K562 (cell line): ENCODE results near the gene IQCC. TPM values are rescaled to one million over a fixed set of nuclear protein-coding genes. Genes with fewer than 3 reads are reported as not detected.
A peak's percentile ranks its signal among the peaks of the same experiment; 100 is the strongest.

Experiments used
- ATAC-seq: fragments of 200-7000 bp; cut with Tn5 transposase; 3 replicates; pipeline ENCODE4 v1.9.1; 2020; ENCODE audit warnings: moderate library complexity
- BruUV-seq: library from RNA; stranded (reverse); fragments of 400-500 nt; replicated peaks from 2 replicates; lab custom pipeline; 2021; lab: Mats Ljungman, UMichigan
- CTCF ChIA-PET: fragments of 300-600 bp; formaldehyde crosslinking; extraction: SDS; loops from one replicate; lab custom pipeline; 2021; ENCODE audit warnings: low intra/inter-chr PET ratio; lab: Yijun Ruan, JAX
- POLR2A ChIA-PET: fragments of 300-600, 350-650 bp; sonication (Branson Sonifier 250); formaldehyde crosslinking; extraction: SDS; loops from one replicate; lab custom pipeline; 2021; ENCODE audit warnings: antibody characterized with exemption, inconsistent platforms; lab: Yijun Ruan, JAX
- DNase-seq, 4 experiments: peaks; one replicate each; pipeline versions ENCODE4 v3.0.0 to v3.0.0-alpha.2; 2011 to 2018; ENCODE audit warnings: low spot score in 3 of 4, mixed read lengths in 3 of 4; ENCODE audit errors: extremely low read depth in 1 of 4
- FAIRE-seq: peaks from 2 replicates; lab custom pipeline; 2011; peaks lifted over from hg19 to GRCh38; lab: Jason Lieb, UNC
- H2AFZ ChIP-seq: 2 replicates; pipeline ENCODE4 v1.6.0; 2011; ENCODE audit warnings: low read depth, low read length, control low read depth, inconsistent platforms
- H3K27ac ChIP-seq: fragments of 200-600 bp; 3 replicates; pipeline ENCODE4 v1.8.0; 2011; ENCODE audit warnings: low read depth, mild to moderate bottlenecking, control low read depth, inconsistent platforms, low read length, moderate library complexity, mixed read lengths; ENCODE audit errors: extremely low read depth
- H3K27me3 ChIP-seq, 2 experiments: fragments of 300-600 bp in 1 of 2; 2 replicates in 1 of 2; 3 replicates in 1 of 2; pipeline versions ENCODE4 v1.6.0 to v1.8.0; 2011; ENCODE audit warnings: inconsistent platforms in 2 of 2, low read length in 2 of 2, mild to moderate bottlenecking in 1 of 2, mixed read lengths in 1 of 2, moderate library complexity in 1 of 2; ENCODE audit not compliant: control insufficient read depth in 2 of 2, insufficient read depth in 2 of 2
- H3K36me3 ChIP-seq: fragments of 300-600 bp; 3 replicates; pipeline ENCODE4 v1.8.0; 2011; ENCODE audit warnings: mild to moderate bottlenecking, low read length, inconsistent platforms; ENCODE audit not compliant: control insufficient read depth, insufficient read depth
- H3K4me1 ChIP-seq, 2 experiments: fragments of 200-600 bp in 1 of 2; replicated peaks in 1 of 2; 2 replicates in 1 of 2; 3 replicates in 1 of 2; pipeline versions ENCODE4 v1.5.1 to v1.8.0; 2011; ENCODE audit warnings: inconsistent platforms in 2 of 2, low read length in 2 of 2, mild to moderate bottlenecking in 1 of 2, mixed read lengths in 1 of 2, moderate library complexity in 1 of 2; ENCODE audit not compliant: control insufficient read depth in 2 of 2, insufficient read depth in 2 of 2
- H3K4me2 ChIP-seq: 2 replicates; pipeline ENCODE4 v1.6.1; 2011; ENCODE audit warnings: low read length, control low read depth, inconsistent platforms, mixed read lengths; ENCODE audit not compliant: insufficient read depth
- H3K4me3 ChIP-seq: fragments of 200-600 bp; sonication (generic), shearing (Covaris generic); 2 replicates; pipeline ENCODE4 v1.5.1; 2016; ENCODE audit warnings: control low read depth, inconsistent platforms
- H3K79me2 ChIP-seq: fragments of 200-600 bp; 3 replicates; pipeline ENCODE4 v1.8.0; 2011; ENCODE audit warnings: low read length, inconsistent platforms; ENCODE audit not compliant: control insufficient read depth, insufficient read depth
- H3K9ac ChIP-seq, 2 experiments: 2 replicates each; pipeline versions ENCODE4 v1.6.0 to v1.6.1; 2011; ENCODE audit warnings: low read depth in 2 of 2, low read length in 2 of 2, control low read depth in 1 of 2, inconsistent platforms in 1 of 2, mild to moderate bottlenecking in 1 of 2, mixed read lengths in 1 of 2; ENCODE audit not compliant: insufficient read depth in 1 of 2
- H3K9me1 ChIP-seq: one replicate; pipeline ENCODE4 v1.6.0; 2011; ENCODE audit warnings: inconsistent platforms, mild to moderate bottlenecking, low read length, moderate library complexity; ENCODE audit not compliant: control insufficient read depth, insufficient read depth
- H3K9me3 ChIP-seq: replicated peaks from 2 replicates; pipeline ENCODE4 v1.5.1; 2011; ENCODE audit warnings: low read depth, low read length, inconsistent platforms; ENCODE audit not compliant: control insufficient read depth, insufficient read depth
- H4K20me1 ChIP-seq: replicated peaks from 2 replicates; pipeline ENCODE4 v1.6.1; 2011; ENCODE audit warnings: low read length, inconsistent platforms, mixed read lengths; ENCODE audit not compliant: control insufficient read depth, insufficient read depth
- BRD4 ChIP-seq: fragments of 200-600 bp; sonication (generic); IDR thresholded peaks from 2 replicates; pipeline ENCODE4 v1.6.1; 2017; ENCODE audit warnings: inconsistent platforms
- CEBPG ChIP-seq, 3 experiments: fragments of 200-800 bp in 1 of 3; sonication (Bioruptor generic) in 1 of 3; sonication (generic) in 1 of 3; formaldehyde crosslinking in 1 of 3; IDR thresholded peaks in 2 of 3; conservative IDR thresholded peaks in 1 of 3; 2 replicates each; pipeline versions ENCODE4 v1.6.1 to v1.8.0; 2016 to 2022; ENCODE audit warnings: missing compliant biosample characterization in 2 of 3, missing genetic modification characterization in 2 of 3, mild to moderate bottlenecking in 1 of 3, missing genetic modification reagents in 1 of 3
- DMBX1 ChIP-seq: fragments of 250-450 bp; sonication (Bioruptor Pico); IDR thresholded peaks from 2 replicates; pipeline ENCODE4 v1.8.0; 2022; ENCODE audit warnings: inconsistent platforms, mild to moderate bottlenecking, moderate library complexity, borderline replicate concordance
- ELF4 ChIP-seq: fragments of 450-650 bp; formaldehyde crosslinking; IDR thresholded peaks from 2 replicates; pipeline ENCODE4 v1.4.0; 2022; ENCODE audit warnings: missing genetic modification characterization
- GATAD2A ChIP-seq: fragments of 450-650 bp; IDR thresholded peaks from 2 replicates; pipeline ENCODE4 v1.6.1; 2017
- HDAC2 ChIP-seq: fragments of 450-650 bp; IDR thresholded peaks from 2 replicates; pipeline ENCODE4 v1.6.1; 2016; ENCODE audit warnings: mild to moderate bottlenecking
- HNRNPH1 ChIP-seq: fragments of 200-400 bp; formaldehyde crosslinking; optimal IDR thresholded peaks from 2 replicates; pipeline ENCODE3; 2017; ENCODE audit warnings: low read depth, mild to moderate bottlenecking, low read length, moderate library complexity
- JUNB ChIP-seq: fragments of 450-650 bp; formaldehyde crosslinking; conservative IDR thresholded peaks from 2 replicates; pipeline ENCODE4 v1.4.0; 2020; ENCODE audit warnings: mild to moderate bottlenecking
- MBD1 ChIP-seq: fragments of 250-450 bp; sonication (Bioruptor Pico); IDR thresholded peaks from 2 replicates; pipeline ENCODE4 v1.8.0; 2022; ENCODE audit warnings: inconsistent platforms
- NCOA2 ChIP-seq, 2 experiments: fragments of 450-650 bp; IDR thresholded peaks; 2 replicates each; pipeline ENCODE4 v1.6.1; 2018; ENCODE audit warnings: mild to moderate bottlenecking in 2 of 2, moderate library complexity in 1 of 2; ENCODE audit not compliant: partially characterized antibody in 2 of 2
- NFRKB ChIP-seq: fragments of 450-650 bp; IDR thresholded peaks from 2 replicates; pipeline ENCODE4 v1.6.1; 2016; ENCODE audit warnings: low read depth
- NR2F6 ChIP-seq: fragments of 450-650 bp; formaldehyde crosslinking; IDR thresholded peaks from 2 replicates; pipeline ENCODE4 v1.4.0; 2020; ENCODE audit warnings: mild to moderate bottlenecking
- PHB ChIP-seq: fragments of 250-450 bp; sonication (Bioruptor Pico); IDR thresholded peaks from 2 replicates; pipeline ENCODE4 v1.5.0; 2021
- PRMT5 ChIP-seq: sonication (generic); formaldehyde crosslinking; IDR thresholded peaks from 2 replicates; pipeline ENCODE4 v1.5.0; 2020; ENCODE audit warnings: missing genetic modification reagents
- SETDB1 ChIP-seq: IDR thresholded peaks from one replicate; pipeline ENCODE4 v1.6.1; 2012; ENCODE audit warnings: low read length, control low read depth, inconsistent platforms
- THAP12 ChIP-seq: fragments of 250-450 bp; sonication (Bioruptor Pico); IDR thresholded peaks from 2 replicates; pipeline ENCODE4 v1.9.0; 2021; ENCODE audit warnings: mild to moderate bottlenecking, inconsistent platforms
- XRCC5 ChIP-seq: fragments of 200-400 bp; formaldehyde crosslinking; IDR thresholded peaks from 2 replicates; pipeline ENCODE4 v1.6.1; 2017; ENCODE audit warnings: low read depth, mild to moderate bottlenecking, low read length
- ZBTB17 ChIP-seq: fragments of 450-650 bp; formaldehyde crosslinking; IDR thresholded peaks from 2 replicates; pipeline ENCODE4 v1.4.0; 2020; ENCODE audit warnings: mild to moderate bottlenecking
- ZEB2 ChIP-seq: fragments of 450-650 bp; IDR thresholded peaks from 2 replicates; pipeline ENCODE4 v1.6.1; 2016
- WGBS: fragments of 100-300 bp; shearing (Covaris generic); methylation state at CpG from one replicate; pipeline ENCODE4 v1.1.6; 2016; ENCODE audit warnings: low coverage, mixed read lengths; ENCODE audit not compliant: insufficient coverage; ENCODE audit errors: missing lambda C conversion rate; 5-methylcytosine and 5-hydroxymethylcytosine counted together
- in situ Hi-C: fragments of 300-500 bp; cut with MboI; formaldehyde crosslinking; loops from 4 replicates; pipeline ENCODE4 v1.15.0; 2018; ENCODE audit warnings: inconsistent platforms, mixed read lengths
- intact Hi-C: fragments of 100-400 bp; cut with micrococcal nuclease; formaldehyde crosslinking; loops from 2 replicates; pipeline ENCODE4 v1.14.2; 2022
- polyA plus RNA-seq, 8 experiments: library from polyadenylated mRNA; depleted of rRNA in 4 of 8; stranded (reverse) in 5 of 8; unstranded in 3 of 8; fragments of >200 nt; fragmentation: Nextera tagmentation in 2 of 8; fragmentation: Illumina TruSeq in 1 of 8; extraction: Ambion mirVana in 2 of 8; extraction: Trizol in 1 of 8; gene quantifications; 2 replicates each; pipeline versions ENCODE4 v1.2.1 to v1.2.3, GENCODE V29; 2011 to 2014; ENCODE audit warnings: inconsistent platforms in 1 of 8, missing spikeins in 1 of 8
- total RNA-seq, 7 experiments: library from RNA; depleted of rRNA in 6 of 7; stranded (reverse); fragments of >200 nt in 6 of 7; fragmentation: Illumina TruSeq in 2 of 7; extraction: Trizol in 2 of 7; gene quantifications; 2 replicates each; pipeline versions ENCODE4 v1.2.1 to v1.2.3, GENCODE V29; 2011 to 2021; ENCODE audit warnings: low replicate concordance in 1 of 7
- TF ChIP-seq, protein P1 (sequence below): fragments of 450-650 bp; formaldehyde crosslinking; IDR thresholded peaks from 2 replicates; pipeline ENCODE4 v1.4.0; 2020; ENCODE audit warnings: mild to moderate bottlenecking, moderate library complexity

Gene IQCC
- total and polyA plus RNA-seq, 9 of the 15 experiments (the other 6 are each of a cell fraction or from before 2014, with no cell fraction given): 8.1 to 16.5 (median 10.7) TPM

DNA sequence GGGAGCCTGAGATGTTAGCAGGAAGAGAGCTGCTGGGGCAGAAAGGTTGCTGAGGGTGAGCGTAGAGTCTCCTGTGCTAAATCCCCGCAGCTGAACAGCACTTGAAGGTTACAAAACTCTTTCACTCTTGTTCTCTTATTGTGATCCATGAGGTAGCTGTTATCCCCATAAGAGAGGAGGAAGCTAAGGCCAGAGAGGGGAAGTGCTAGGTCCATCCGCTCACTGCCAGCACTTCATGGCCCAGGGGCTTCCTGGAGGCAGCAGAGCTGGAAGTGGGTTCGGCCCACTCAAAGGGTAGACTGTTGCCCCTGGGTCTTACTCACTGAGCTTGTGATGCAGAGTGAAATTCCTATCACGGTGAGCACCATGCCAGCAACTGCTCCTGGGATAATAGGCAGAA, 11.1 kb downstream of the IQCC start:
- peaks cover 11% of the 10 kb centered on the region; the same call in 2 of the 3 replicates for H3K79me2 ChIP-seq
- WGBS: 70% methylated on average over 5 of the region's 5 CpGs
- no peak overlapping the region for H2AFZ ChIP-seq
- H3K27ac ChIP-seq: no peak overlapping the region
- no peak for ATAC-seq
- no peaks in the 10 kb centered on the region for H3K9me1 ChIP-seq
- no peaks in the 10 kb centered on the region for H3K9me3 ChIP-seq
- no peak overlapping the region for H3K4me2 ChIP-seq
- BruUV-seq: no TSS peak
- no peaks in the 10 kb centered on the region for H4K20me1 ChIP-seq
- FAIRE-seq: no peak
- no peak for DNase-seq
- H3K4me3 ChIP-seq: no peak overlapping the region
- intact Hi-C loops: no loop called here
- ChIA-PET POLR2A (interaction anchor here (0.5 to 2.6 kb wide), 12 partner anchors 8 to 178 kb away, joined by 3 to 17 read pairs (median 4); partner anchors contain the start of genes BSDC1, IQCC and MARCKSL1), CTCF (interaction anchor here (1.2 to 2.5 kb wide), 2 partner anchors 32 to 197 kb away, joined by 8 to 12 read pairs; no protein-coding TSS in a partner anchor)
- TF ChIP-seq NCOA2 (IDR thresholded peaks at IDR 0.05; ENCODE audit: partially characterized antibody in 2 of 2) (no peak), HNRNPH1 (no peak), GATAD2A (no peak), HDAC2 (no peak), SETDB1 (no peak), MBD1 (no peak), CEBPG (CRISPR knock-in tag; IDR thresholded peaks at IDR 0.05) (no peak), CEBPG (tag; conservative IDR thresholded peaks at IDR 0.05 in 1 of 2, IDR thresholded peaks at IDR 0.05 in 1 of 2) (no peak), NFRKB (no peak), JUNB (CRISPR knock-in tag) (no peak), ZEB2 (no peak), XRCC5 (no peak), PHB (no peak), PRMT5 (CRISPR knock-in tag) (no peak), NR2F6 (no peak), THAP12 (CRISPR knock-in tag) (no peak), BRD4 (no peak), ELF4 (CRISPR knock-in tag) (no peak), ZBTB17 (CRISPR knock-in tag) (no peak), DMBX1 (no peak)
- TF ChIP-seq, protein P1, sequence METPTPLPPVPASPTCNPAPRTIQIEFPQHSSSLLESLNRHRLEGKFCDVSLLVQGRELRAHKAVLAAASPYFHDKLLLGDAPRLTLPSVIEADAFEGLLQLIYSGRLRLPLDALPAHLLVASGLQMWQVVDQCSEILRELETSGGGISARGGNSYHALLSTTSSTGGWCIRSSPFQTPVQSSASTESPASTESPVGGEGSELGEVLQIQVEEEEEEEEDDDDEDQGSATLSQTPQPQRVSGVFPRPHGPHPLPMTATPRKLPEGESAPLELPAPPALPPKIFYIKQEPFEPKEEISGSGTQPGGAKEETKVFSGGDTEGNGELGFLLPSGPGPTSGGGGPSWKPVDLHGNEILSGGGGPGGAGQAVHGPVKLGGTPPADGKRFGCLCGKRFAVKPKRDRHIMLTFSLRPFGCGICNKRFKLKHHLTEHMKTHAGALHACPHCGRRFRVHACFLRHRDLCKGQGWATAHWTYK (CRISPR knock-in tag): no peak
- peaks cover 11 to 17% of the 10 kb centered on the region in 2 experiments; a peak in 4 of 5 replicates for H3K4me1 ChIP-seq
- peak overlapping the region in 1 of 2 experiments; percentile 72; a peak in 2 of 4 replicates for H3K9ac ChIP-seq
- no peaks in the 10 kb centered on the region for H3K27me3 ChIP-seq
- peaks cover 43% of the 10 kb centered on the region; the same call in 2 of the 3 replicates for H3K36me3 ChIP-seq
- in situ Hi-C loops: no loop called here
